ENCODE measurements around the gene OAS3. TPM values are rescaled to one million over a fixed set of nuclear protein-coding genes. Genes with fewer than 3 reads are reported as not detected.

Gene OAS3
- polyA plus RNA-seq, 1 of the 3 experiments (the other 2 are of a cell fraction) = 3.0 TPM

- Histone ChIP-seq H3K4me2 (no peak overlapping the region), H3K36me3 (replicated peaks in 1 of 2; ENCODE audit: control insufficient read depth in 1 of 2, insufficient read depth in 2 of 2, low read length in 1 of 2) (no peaks in the 10 kb centered on the region), H3K9me2 (no peaks in the 10 kb centered on the region), H3F3A (replicated peaks; ENCODE audit: insufficient read depth) (no peaks in the 10 kb centered on the region), H3K27ac (ENCODE audit: low read depth in 2 of 2, low read length in 1 of 2) (no peak overlapping the region), H3K79me2 (ENCODE audit: insufficient read depth) (no peaks in the 10 kb centered on the region), H3K27me3 (ENCODE audit: insufficient read depth) (no peaks in the 10 kb centered on the region), H3K9ac (no peak overlapping the region), H3K4me3 (ENCODE audit: low read depth in 2 of 2, low read length in 1 of 2) (no peak overlapping the region), H3K9me3 (no peaks in the 10 kb centered on the region), H2AFZ (ENCODE audit: low read depth) (no peak overlapping the region), H4K20me1 (ENCODE audit: insufficient read depth) (no peaks in the 10 kb centered on the region), H3K4me1 (ENCODE audit: control insufficient read depth in 1 of 2, insufficient read depth in 2 of 2, low read depth in 1 of 2, low read length in 1 of 2) (no peaks in the 10 kb centered on the region; a peak in 1 of 4 replicates)
- TF ChIP-seq MAX (IDR thresholded peaks at IDR 0.05; ENCODE audit: low read depth) (no peak), SIN3A (IDR thresholded peaks at IDR 0.05; ENCODE audit: borderline replicate concordance, low read depth, low read length) (no peak), RCOR1 (IDR thresholded peaks at IDR 0.05; ENCODE audit: low read length) (no peak), GABPA (IDR thresholded peaks at IDR 0.05; ENCODE audit: low read depth) (no peak), RFX5 (IDR thresholded peaks at IDR 0.05; ENCODE audit: low read length) (no peak), MEF2A (IDR thresholded peaks at IDR 0.05; ENCODE audit: borderline replicate concordance, low read depth) (no peak), USF2 (IDR thresholded peaks at IDR 0.05; ENCODE audit: borderline replicate concordance, low read depth, low read length) (no peak), RXRA (IDR thresholded peaks at IDR 0.05; ENCODE audit: borderline replicate concordance, low read depth) (no peak), FOXM1 (IDR thresholded peaks at IDR 0.05; ENCODE audit: low read depth) (no peak), NRF1 (IDR thresholded peaks at IDR 0.05; ENCODE audit: low read depth, low read length) (no peak), CTCF (IDR thresholded peaks at IDR 0.05) (no peak)
- 44% methylated on average over 2 of the region's 2 CpGs for WGBS (ENCODE audit: low lambda C conversion rate)
- POLR2A ChIA-PET = no interaction called here
- no peak for DNase-seq
- CTCF ChIA-PET = no interaction called here
Observed at GRCh38 chr12:112927925-112928324, 10.3 kb upstream of the OAS3 start.

GRCh38 chr12:112928978-112929377 lies 9.3 kb upstream of the OAS3 start:
- Histone ChIP-seq H3K27me3 (ENCODE audit: insufficient read depth) (no peaks in the 10 kb centered on the region), H3K36me3 (replicated peaks in 1 of 2; ENCODE audit: control insufficient read depth in 1 of 2, insufficient read depth in 2 of 2, low read length in 1 of 2) (no peaks in the 10 kb centered on the region), H3K9me3 (no peaks in the 10 kb centered on the region), H3K4me3 (ENCODE audit: low read depth in 2 of 2, low read length in 1 of 2) (no peak overlapping the region), H2AFZ (ENCODE audit: low read depth) (no peak overlapping the region), H3K4me1 (ENCODE audit: control insufficient read depth in 1 of 2, insufficient read depth in 2 of 2, low read depth in 1 of 2, low read length in 1 of 2) (no peaks in the 10 kb centered on the region; a peak in 1 of 4 replicates), H3F3A (replicated peaks; ENCODE audit: insufficient read depth) (no peaks in the 10 kb centered on the region), H3K4me2 (no peak overlapping the region), H3K27ac (ENCODE audit: low read depth in 2 of 2, low read length in 1 of 2) (no peak overlapping the region), H3K79me2 (ENCODE audit: insufficient read depth) (no peaks in the 10 kb centered on the region), H3K9me2 (no peaks in the 10 kb centered on the region), H4K20me1 (ENCODE audit: insufficient read depth) (no peaks in the 10 kb centered on the region), H3K9ac (no peak overlapping the region)
- POLR2A ChIA-PET = no interaction called here
- no peak for DNase-seq
- WGBS (ENCODE audit: low lambda C conversion rate) = 71% methylated on average over 1 of the region's 1 CpG
- CTCF ChIA-PET = interaction anchor here (1.1 kb wide), 1 partner anchor 120 kb away, joined by 3 read pairs; no protein-coding TSS in a partner anchor
- TF ChIP-seq FOSL2 (IDR thresholded peaks at IDR 0.05; ENCODE audit: borderline replicate concordance, low read depth) (no peak), RAD21 (IDR thresholded peaks at IDR 0.05; ENCODE audit: low read length) (peak; percentile 25; the same call in 1 of the 2 replicates), USF1 (IDR thresholded peaks at IDR 0.05; ENCODE audit: borderline replicate concordance, low read depth) (no peak), TEAD4 (IDR thresholded peaks at IDR 0.05; ENCODE audit: borderline replicate concordance, insufficient read depth) (no peak), ELF1 (IDR thresholded peaks at IDR 0.05) (no peak)
